ENCODE measurements around the gene SASH3.

The SASH3 gene

GRCh38 chrX:129746557-129747470 is 32.9 kb upstream of the SASH3 start:
- no peak for TF ChIP-seq CTCF (IDR thresholded peaks at IDR 0.05; ENCODE audit: low read depth, low read length)
- peak; percentile 7 to 27 for DNase-seq (ENCODE audit: low read depth in 2 of 2)

GRCh38 chrX:129747533-129747932 is 32.2 kb upstream of the SASH3 start:
- no peak for DNase-seq (ENCODE audit: low read depth in 2 of 2)
- no peak overlapping the region for H3K4me3 ChIP-seq (replicated peaks in 1 of 2; ENCODE audit: low read depth in 2 of 2, low read length in 2 of 2)
- TF ChIP-seq CTCF (IDR thresholded peaks at IDR 0.05; ENCODE audit: low read depth, low read length), result no peak

More at GRCh38 chrX:129746557-129747470, 32.9 kb upstream of the SASH3 start:
- no peak overlapping the region for H3K4me3 ChIP-seq (replicated peaks in 1 of 2; ENCODE audit: low read depth in 2 of 2, low read length in 2 of 2)

- peak; percentile 85 to 92 for DNase-seq (ENCODE audit: low read depth in 2 of 2)
- TF ChIP-seq CTCF (IDR thresholded peaks at IDR 0.05; ENCODE audit: low read depth, low read length), result no peak
- H3K4me3 ChIP-seq (replicated peaks in 1 of 2; ENCODE audit: low read depth in 2 of 2, low read length in 2 of 2), result no peak overlapping the region
Observed at GRCh38 chrX:129748305-129748704, 31.4 kb upstream of the SASH3 start.

GRCh38 chrX:129749069-129749468 is 30.7 kb upstream of the SASH3 start:
- no peak for TF ChIP-seq CTCF (IDR thresholded peaks at IDR 0.05; ENCODE audit: low read depth, low read length)
- H3K4me3 ChIP-seq (replicated peaks in 1 of 2; ENCODE audit: low read depth in 2 of 2, low read length in 2 of 2), result no peak overlapping the region
- DNase-seq (ENCODE audit: low read depth in 2 of 2), result peak; percentile 44 to 52

GRCh38 chrX:129750971-129751370 is 28.8 kb upstream of the SASH3 start:
- no peak for TF ChIP-seq CTCF (IDR thresholded peaks at IDR 0.05; ENCODE audit: low read depth, low read length)
- DNase-seq (ENCODE audit: low read depth in 2 of 2), result peak in 1 of 2 donors; percentile 22
- H3K4me3 ChIP-seq (replicated peaks in 1 of 2; ENCODE audit: low read depth in 2 of 2, low read length in 2 of 2), result no peak overlapping the region

- no peak overlapping the region for H3K4me3 ChIP-seq (replicated peaks in 1 of 2; ENCODE audit: low read depth in 2 of 2, low read length in 2 of 2)
- TF ChIP-seq CTCF (IDR thresholded peaks at IDR 0.05; ENCODE audit: low read depth, low read length), result peak; percentile 36
- no peak for DNase-seq (ENCODE audit: low read depth in 2 of 2)
Observed at GRCh38 chrX:129754056-129755024, 25.4 kb upstream of the SASH3 start.
